22Rv1 (cell line): ENCODE measurements around the gene EPHA6.

Source experiments
- CTCF ChIP-seq: fragments of 450-650 bp; IDR thresholded peaks from 2 replicates; pipeline ENCODE4 v1.5.1; 2017; ENCODE audit warnings: mild to moderate bottlenecking
- ZFX ChIP-seq: fragments of 450-650 bp; IDR thresholded peaks from 2 replicates; pipeline ENCODE4 v1.6.1; 2017; ENCODE audit warnings: antibody characterized with exemption, borderline replicate concordance

DNA sequence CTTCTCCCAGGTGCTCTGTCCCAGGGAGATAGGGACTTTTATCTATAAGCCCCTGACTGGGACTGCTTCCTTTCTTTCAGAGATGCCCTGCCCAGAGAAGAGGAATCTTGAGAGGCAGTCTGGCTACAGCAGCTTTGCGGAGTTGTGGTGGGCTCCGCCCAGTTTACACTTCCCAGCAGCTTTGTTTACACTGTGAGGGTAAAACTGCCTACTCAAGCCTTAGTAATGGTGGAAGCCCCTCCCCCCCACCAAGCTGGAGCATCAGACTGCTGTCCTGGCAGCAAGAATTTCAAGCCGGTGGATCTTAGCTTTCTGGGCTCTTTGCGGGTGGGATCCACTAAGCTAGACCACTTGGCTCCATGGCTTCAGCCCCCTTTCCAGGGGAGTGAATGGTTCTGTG is 696.4 kb downstream of the EPHA6 start:
- TF ChIP-seq CTCF (no peak), ZFX (no peak)
